KMS-11 (cell line): ENCODE results near the gene CRACDL.

ENCODE experiments used
- H2AFZ ChIP-seq: fragments of 200-600 bp; sonication (generic); 2 replicates; pipeline ENCODE4 v1.6.1; 2016; ENCODE audit warnings: antibody characterized with exemption, mixed run types, low read depth
- H3K27ac ChIP-seq: fragments of 200-600 bp; sonication (generic); 2 replicates; pipeline ENCODE4 v1.6.1; 2016; ENCODE audit warnings: mild to moderate bottlenecking, mixed run types
- H3K27me3 ChIP-seq: fragments of 200-600 bp; sonication (generic); 2 replicates; pipeline ENCODE4 v1.6.1; 2017; ENCODE audit warnings: mild to moderate bottlenecking, low read depth, mixed run types, moderate library complexity; ENCODE audit not compliant: insufficient read depth
- H3K36me3 ChIP-seq: fragments of 200-600 bp; sonication (generic); 2 replicates; pipeline ENCODE4 v1.6.1; 2017; ENCODE audit warnings: mild to moderate bottlenecking, mixed run types; ENCODE audit not compliant: insufficient read depth
- H3K4me1 ChIP-seq: fragments of 200-600 bp; sonication (generic); 2 replicates; pipeline ENCODE4 v1.6.1; 2016; ENCODE audit warnings: mild to moderate bottlenecking, low read depth, mixed run types; ENCODE audit not compliant: poor library complexity, severe bottlenecking
- H3K4me2 ChIP-seq: fragments of 200-600 bp; sonication (generic); 2 replicates; pipeline ENCODE4 v1.7.0; 2016; ENCODE audit warnings: mild to moderate bottlenecking, mixed run types
- H3K4me3 ChIP-seq: fragments of 200-600 bp; sonication (generic); IDR thresholded peaks from 2 replicates; pipeline ENCODE4 v1.6.1; 2017; ENCODE audit warnings: low read depth, low read length, mixed read lengths; ENCODE audit not compliant: insufficient read depth
- H3K79me2 ChIP-seq: fragments of 200-600 bp; sonication (generic); 2 replicates; pipeline ENCODE4 v1.6.1; 2016; ENCODE audit warnings: low read depth, mixed run types; ENCODE audit not compliant: insufficient read depth
- H3K9ac ChIP-seq: fragments of 200-600 bp; sonication (generic); 2 replicates; pipeline ENCODE4 v1.6.1; 2016; ENCODE audit warnings: mild to moderate bottlenecking, mixed run types
- H4K20me1 ChIP-seq: fragments of 200-600 bp; sonication (generic); 2 replicates; pipeline ENCODE4 v1.6.1; 2016; ENCODE audit warnings: mild to moderate bottlenecking, mixed run types; ENCODE audit not compliant: insufficient read depth
- CTCF ChIP-seq: fragments of 200-600 bp; sonication (generic); conservative IDR thresholded peaks from 2 replicates; pipeline ENCODE4 v1.6.1; 2017; ENCODE audit warnings: low read depth, mild to moderate bottlenecking, antibody characterized with exemption, low read length, moderate library complexity, mixed read lengths

CRACDL gene

GRCh38 chr2:98875081-98875728, 60.8 kb downstream of the CRACDL start:
- Histone ChIP-seq H3K79me2 (no peaks in the 10 kb centered on the region), H3K27ac (no peak overlapping the region), H3K4me3 (no peak overlapping the region), H2AFZ (no peak overlapping the region), H4K20me1 (no peaks in the 10 kb centered on the region), H3K4me1 (peaks cover 10% of the 10 kb centered on the region), H3K9ac (no peak overlapping the region), H3K27me3 (no peaks in the 10 kb centered on the region), H3K4me2 (no peak overlapping the region), H3K36me3 (no peaks in the 10 kb centered on the region)
- TF ChIP-seq CTCF, result no peak

GRCh38 chr2:98874186-98874689, 61.8 kb downstream of the CRACDL start:
- TF ChIP-seq CTCF, result no peak
- H3K27ac ChIP-seq, result no peak overlapping the region
- no peak overlapping the region for H3K4me3 ChIP-seq
- H3K27me3 ChIP-seq, result no peaks in the 10 kb centered on the region
- peaks cover 17% of the 10 kb centered on the region for H3K4me1 ChIP-seq
- no peaks in the 10 kb centered on the region for H3K36me3 ChIP-seq
- no peak overlapping the region for H3K9ac ChIP-seq
- H3K79me2 ChIP-seq, result no peaks in the 10 kb centered on the region
- no peak overlapping the region for H2AFZ ChIP-seq
- no peaks in the 10 kb centered on the region for H4K20me1 ChIP-seq
- no peak overlapping the region for H3K4me2 ChIP-seq

GRCh38 chr2:98872526-98872925, 63.5 kb downstream of the CRACDL start:
- no peaks in the 10 kb centered on the region for H3K79me2 ChIP-seq
- TF ChIP-seq CTCF, result no peak
- H3K27me3 ChIP-seq, result no peaks in the 10 kb centered on the region

GRCh38 chr2:98871506-98871905, 64.5 kb downstream of the CRACDL start:
- no peak for TF ChIP-seq CTCF
- Histone ChIP-seq H3K36me3 (no peaks in the 10 kb centered on the region), H3K27ac (no peak overlapping the region), H4K20me1 (no peaks in the 10 kb centered on the region), H3K4me1 (peaks cover 24% of the 10 kb centered on the region), H3K27me3 (no peaks in the 10 kb centered on the region), H3K4me3 (no peak overlapping the region), H2AFZ (no peak overlapping the region), H3K9ac (no peak overlapping the region), H3K4me2 (no peak overlapping the region), H3K79me2 (no peaks in the 10 kb centered on the region)

More at GRCh38 chr2:98872526-98872925, 63.5 kb downstream of the CRACDL start:
- Histone ChIP-seq H3K27ac (no peak overlapping the region), H3K4me2 (no peak overlapping the region), H4K20me1 (no peaks in the 10 kb centered on the region), H3K4me3 (no peak overlapping the region), H3K36me3 (no peaks in the 10 kb centered on the region), H3K9ac (no peak overlapping the region), H2AFZ (no peak overlapping the region), H3K4me1 (peaks cover 24% of the 10 kb centered on the region)
